Endothelial cell of umbilical vein (primary cell): ENCODE results near the gene MECP2. TPM values are rescaled to one million over a fixed set of nuclear protein-coding genes. Genes with fewer than 3 reads are reported as not detected.

ENCODE experiments used
- BruUV-seq: library from RNA; stranded (reverse); fragments of 400-500 nt; replicated peaks from 2 replicates; lab custom pipeline; 2021; lab: Mats Ljungman, UMichigan
- CTCF ChIA-PET: fragments of 300-600, 350-600 bp; sonication (Branson Sonifier 250); formaldehyde crosslinking; loops from one replicate; lab custom pipeline; 2021; ENCODE audit warnings: antibody characterized with exemption, inconsistent platforms; lab: Charles Lee
- POLR2A ChIA-PET: fragments of 300-600, 350-600 bp; sonication (Branson Sonifier 250); formaldehyde crosslinking; loops from one replicate; lab custom pipeline; 2021; ENCODE audit warnings: antibody characterized with exemption, inconsistent platforms; lab: Charles Lee
- DNase-seq: peaks from one replicate; pipeline ENCODE4 v3.0.0-alpha.2; 2011; ENCODE audit warnings: low read depth, low spot score
- FAIRE-seq: peaks from 2 replicates; lab custom pipeline; 2011; peaks lifted over from hg19 to GRCh38; lab: Jason Lieb, UNC
- H2AFZ ChIP-seq: 2 replicates; pipeline ENCODE4 v1.6.0; 2012; ENCODE audit warnings: low read depth, low read length, control low read depth, inconsistent platforms
- H3K27ac ChIP-seq: 2 replicates; pipeline ENCODE4 v1.5.1; 2011; ENCODE audit warnings: low read depth, mild to moderate bottlenecking, control low read depth, low read length, moderate library complexity; ENCODE audit not compliant: insufficient read depth
- H3K27me3 ChIP-seq, 2 experiments: 2 replicates each; pipeline versions ENCODE4 v1.6.0 to v1.6.1; 2011; ENCODE audit warnings: low read length in 2 of 2, mixed read lengths in 1 of 2; ENCODE audit not compliant: control insufficient read depth in 2 of 2, insufficient read depth in 2 of 2
- H3K36me3 ChIP-seq, 2 experiments: 2 replicates in 1 of 2; 3 replicates in 1 of 2; pipeline ENCODE4 v1.5.1; 2011; ENCODE audit warnings: low read length in 2 of 2, mild to moderate bottlenecking in 1 of 2, moderate library complexity in 1 of 2; ENCODE audit not compliant: control insufficient read depth in 2 of 2, insufficient read depth in 2 of 2; ENCODE audit errors: extremely low read depth in 1 of 2
- H3K4me1 ChIP-seq: 3 replicates; pipeline ENCODE4 v1.5.1; 2011; ENCODE audit warnings: mild to moderate bottlenecking, low read length; ENCODE audit not compliant: control insufficient read depth, insufficient read depth; ENCODE audit errors: extremely low read depth
- H3K4me2 ChIP-seq: 2 replicates; pipeline ENCODE4 v1.6.1; 2011; ENCODE audit warnings: low read length, control low read depth, mixed read lengths; ENCODE audit not compliant: insufficient read depth
- H3K4me3 ChIP-seq, 3 experiments: fragments of 200-600 bp in 1 of 3; sonication (generic), shearing (Covaris generic) in 1 of 3; replicated peaks in 1 of 3; 2 replicates each; pipeline ENCODE4 v1.5.1; 2011 to 2016; ENCODE audit warnings: control low read depth in 3 of 3, low read length in 3 of 3, mild to moderate bottlenecking in 2 of 3, inconsistent platforms in 1 of 3, low read depth in 1 of 3, moderate library complexity in 1 of 3; ENCODE audit not compliant: insufficient read depth in 1 of 3
- H3K79me2 ChIP-seq: 2 replicates; pipeline ENCODE4 v1.6.0; 2012; ENCODE audit warnings: low read length, inconsistent platforms; ENCODE audit not compliant: control insufficient read depth, insufficient read depth
- H3K9ac ChIP-seq: replicated peaks from 2 replicates; pipeline ENCODE3; 2011; ENCODE audit warnings: low read length, control low read depth; ENCODE audit not compliant: insufficient read depth; ENCODE audit errors: extremely low read depth
- H3K9me1 ChIP-seq: replicated peaks from 3 replicates; pipeline ENCODE4 v1.6.0; 2011; ENCODE audit warnings: mild to moderate bottlenecking, low read length; ENCODE audit not compliant: control insufficient read depth, insufficient read depth; ENCODE audit errors: extremely low read depth
- H3K9me3 ChIP-seq: replicated peaks from 2 replicates; pipeline ENCODE4 v1.5.1; 2012; ENCODE audit warnings: low read length, inconsistent platforms; ENCODE audit not compliant: control insufficient read depth, insufficient read depth
- H4K20me1 ChIP-seq: replicated peaks from 2 replicates; pipeline ENCODE3; 2011; ENCODE audit warnings: mild to moderate bottlenecking, low read length; ENCODE audit not compliant: control insufficient read depth, insufficient read depth; ENCODE audit errors: extremely low read depth
- EZH2 ChIP-seq: IDR thresholded peaks from 2 replicates; pipeline ENCODE4 v1.6.1; 2012; ENCODE audit warnings: borderline replicate concordance, low read depth, mild to moderate bottlenecking, moderate library complexity, low read length, inconsistent platforms; ENCODE audit not compliant: severe bottlenecking
- FOS ChIP-seq: IDR thresholded peaks from 2 replicates; pipeline ENCODE4 v1.6.1; 2011; ENCODE audit warnings: mild to moderate bottlenecking, low read length, moderate library complexity, borderline replicate concordance; ENCODE audit not compliant: insufficient read depth
- GATA2 ChIP-seq: IDR thresholded peaks from 2 replicates; pipeline ENCODE4 v1.7.0; 2011; ENCODE audit warnings: low read depth, mild to moderate bottlenecking, moderate library complexity, mixed read lengths, low read length; ENCODE audit not compliant: insufficient read length, insufficient read depth
- JUN ChIP-seq: IDR thresholded peaks from 2 replicates; pipeline ENCODE4 v1.6.1; 2011; ENCODE audit warnings: borderline replicate concordance, low read depth; ENCODE audit not compliant: insufficient read length, insufficient read depth
- MAX ChIP-seq: IDR thresholded peaks from 2 replicates; pipeline ENCODE4 v1.6.1; 2011; ENCODE audit not compliant: insufficient read depth, insufficient read length
- MYC ChIP-seq: IDR thresholded peaks from one replicate; pipeline ENCODE4 v1.6.1; 2011; ENCODE audit warnings: mild to moderate bottlenecking, low read depth, low read length
- POLR2A ChIP-seq: IDR thresholded peaks from 2 replicates; pipeline ENCODE4 v1.6.1; 2012; ENCODE audit warnings: low read depth, mild to moderate bottlenecking, control low read depth, low read length
- POLR2AphosphoS5 ChIP-seq: IDR thresholded peaks from 2 replicates; pipeline ENCODE4 v1.6.1; 2012; ENCODE audit warnings: low read depth, mild to moderate bottlenecking, control low read depth, low read length, moderate library complexity; ENCODE audit not compliant: insufficient read depth
- dilution Hi-C: fragments of 300-500 bp; cut with MboI; formaldehyde crosslinking; loops from one replicate; pipeline ENCODE4 v1.15.0; 2019; ENCODE audit warnings: low sequenced_read_pairs; ENCODE audit not compliant: extremely low pct_ligation_motif_present
- intact Hi-C: fragments of 100-400 bp; cut with micrococcal nuclease; formaldehyde crosslinking; loops from one replicate; pipeline ENCODE4 v1.10.0; 2022
- polyA plus RNA-seq, 4 experiments: library from polyadenylated mRNA; depleted of rRNA in 3 of 4; stranded (reverse) in 3 of 4; unstranded in 1 of 4; fragments of >200 nt; gene quantifications; 2 replicates each; pipeline versions ENCODE4 v1.2.1 to v1.2.3, GENCODE V29; 2011 to 2012; ENCODE audit warnings: missing spikeins in 1 of 4
- total RNA-seq: library from RNA; stranded (reverse); gene quantifications from 2 replicates; pipeline ENCODE4 v1.2.3, GENCODE V29; 2021
- TF ChIP-seq, protein P1 (sequence below), 2 donors: IDR thresholded peaks; 1 replicate in 1 of 2; 2 replicates in 1 of 2; pipeline ENCODE4 v1.5.1; 2011; ENCODE audit warnings: low read length in 2 of 2, mild to moderate bottlenecking in 2 of 2, moderate library complexity in 2 of 2, control low read depth in 1 of 2, inconsistent platforms in 1 of 2, low read depth in 1 of 2; ENCODE audit not compliant: insufficient read depth in 1 of 2; ENCODE audit errors: extremely low read depth in 1 of 2

Gene MECP2
- total and polyA plus RNA-seq, 2 donors (not counting 3 experiments of a cell fraction or from before 2014, with no cell fraction given), result 9.0 to 45.3 TPM

- BruUV-seq, result TSS peak; percentile 3
- H3K27ac ChIP-seq, result no peak overlapping the region
- H3K27me3 ChIP-seq, result no peaks in the 10 kb centered on the region
- no peaks in the 10 kb centered on the region for H4K20me1 ChIP-seq
- dilution Hi-C loops, result no loop called here
- H3K9me3 ChIP-seq, result no peaks in the 10 kb centered on the region
- H3K9me1 ChIP-seq, result no peaks in the 10 kb centered on the region
- intact Hi-C loops, result no loop called here
- H3K79me2 ChIP-seq, result peaks cover 8% of the 10 kb centered on the region
- H2AFZ ChIP-seq, result no peak overlapping the region
- no peak overlapping the region for H3K9ac ChIP-seq
- FAIRE-seq (no peak), DNase-seq (no peak)
- POLR2A ChIA-PET, result no interaction called here
- no peak overlapping the region for H3K4me2 ChIP-seq
- TF ChIP-seq MYC (no peak), POLR2AphosphoS5 (no peak), GATA2 (no peak), MAX (no peak), POLR2A (no peak), JUN (no peak), FOS (no peak), EZH2 (no peak)
- TF ChIP-seq, protein P1, sequence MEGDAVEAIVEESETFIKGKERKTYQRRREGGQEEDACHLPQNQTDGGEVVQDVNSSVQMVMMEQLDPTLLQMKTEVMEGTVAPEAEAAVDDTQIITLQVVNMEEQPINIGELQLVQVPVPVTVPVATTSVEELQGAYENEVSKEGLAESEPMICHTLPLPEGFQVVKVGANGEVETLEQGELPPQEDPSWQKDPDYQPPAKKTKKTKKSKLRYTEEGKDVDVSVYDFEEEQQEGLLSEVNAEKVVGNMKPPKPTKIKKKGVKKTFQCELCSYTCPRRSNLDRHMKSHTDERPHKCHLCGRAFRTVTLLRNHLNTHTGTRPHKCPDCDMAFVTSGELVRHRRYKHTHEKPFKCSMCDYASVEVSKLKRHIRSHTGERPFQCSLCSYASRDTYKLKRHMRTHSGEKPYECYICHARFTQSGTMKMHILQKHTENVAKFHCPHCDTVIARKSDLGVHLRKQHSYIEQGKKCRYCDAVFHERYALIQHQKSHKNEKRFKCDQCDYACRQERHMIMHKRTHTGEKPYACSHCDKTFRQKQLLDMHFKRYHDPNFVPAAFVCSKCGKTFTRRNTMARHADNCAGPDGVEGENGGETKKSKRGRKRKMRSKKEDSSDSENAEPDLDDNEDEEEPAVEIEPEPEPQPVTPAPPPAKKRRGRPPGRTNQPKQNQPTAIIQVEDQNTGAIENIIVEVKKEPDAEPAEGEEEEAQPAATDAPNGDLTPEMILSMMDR (IDR thresholded peaks at IDR 0.05; ENCODE audit: extremely low read depth in 1 of 2, insufficient read depth in 1 of 2, low read depth in 1 of 2, low read length in 2 of 2), result no peak
- H3K4me1 ChIP-seq, result no peaks in the 10 kb centered on the region
- peaks cover 0 to 23% of the 10 kb centered on the region in 2 experiments for H3K36me3 ChIP-seq
- no peak overlapping the region for H3K4me3 ChIP-seq
- CTCF ChIA-PET, result no interaction called here
Measured at GRCh38 chrX:154030715-154031305, 66.7 kb downstream of the MECP2 start.
